Measurements from ENCODE around the gene SKI. TPM values are rescaled to one million over a fixed set of nuclear protein-coding genes. Genes with fewer than 3 reads are reported as not detected.

SKI gene
- total and polyA plus RNA-seq, 2 of the 8 experiments (the other 6 are each of a cell fraction or from before 2014, with no cell fraction given): 8.3 to 87.6 TPM

DNA sequence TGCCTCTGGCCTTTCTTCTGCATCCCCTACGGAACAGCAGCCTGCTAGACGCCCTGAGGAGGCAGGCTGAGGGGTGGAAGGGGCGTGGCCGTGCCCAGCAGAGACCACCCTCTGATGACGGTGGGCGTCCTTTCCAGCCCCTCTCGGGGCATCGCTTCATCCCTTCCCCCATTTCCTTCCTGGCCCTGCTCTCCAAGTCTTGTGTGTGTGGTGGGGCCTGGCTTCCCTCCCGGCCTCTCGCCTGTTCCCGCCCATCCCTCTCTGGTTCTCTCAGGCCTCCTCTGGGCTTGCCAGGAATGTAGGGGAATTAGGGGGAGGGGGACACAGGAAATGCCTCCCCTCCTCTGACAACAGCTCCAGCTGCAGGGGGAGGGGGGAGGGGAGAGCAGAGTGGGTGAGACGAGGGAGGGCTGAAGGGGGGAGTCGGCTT, 51.1 kb downstream of the SKI start (continued):
- no peak for TF ChIP-seq NANOG (IDR thresholded peaks at IDR 0.05; ENCODE audit: insufficient read depth, low read depth, low read length, poor library complexity, severe bottlenecking)
- TF ChIP-seq CTBP2 (IDR thresholded peaks at IDR 0.05; ENCODE audit: borderline replicate concordance, insufficient read depth, insufficient read length, low read length): peak; percentile 68
- TF ChIP-seq SAP30 (IDR thresholded peaks at IDR 0.05; ENCODE audit: insufficient read depth, insufficient replicate concordance, low read length): no peak
- TF ChIP-seq CHD2 (IDR thresholded peaks at IDR 0.05; ENCODE audit: low read length): peak; percentile 45; the same call in 1 of the 2 replicates
- TF ChIP-seq, protein P1, sequence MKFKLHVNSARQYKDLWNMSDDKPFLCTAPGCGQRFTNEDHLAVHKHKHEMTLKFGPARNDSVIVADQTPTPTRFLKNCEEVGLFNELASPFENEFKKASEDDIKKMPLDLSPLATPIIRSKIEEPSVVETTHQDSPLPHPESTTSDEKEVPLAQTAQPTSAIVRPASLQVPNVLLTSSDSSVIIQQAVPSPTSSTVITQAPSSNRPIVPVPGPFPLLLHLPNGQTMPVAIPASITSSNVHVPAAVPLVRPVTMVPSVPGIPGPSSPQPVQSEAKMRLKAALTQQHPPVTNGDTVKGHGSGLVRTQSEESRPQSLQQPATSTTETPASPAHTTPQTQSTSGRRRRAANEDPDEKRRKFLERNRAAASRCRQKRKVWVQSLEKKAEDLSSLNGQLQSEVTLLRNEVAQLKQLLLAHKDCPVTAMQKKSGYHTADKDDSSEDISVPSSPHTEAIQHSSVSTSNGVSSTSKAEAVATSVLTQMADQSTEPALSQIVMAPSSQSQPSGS (IDR thresholded peaks at IDR 0.05; ENCODE audit: low read length): no peak
- TF ChIP-seq BACH1 (IDR thresholded peaks at IDR 0.05; ENCODE audit: low read length): no peak
- peak in 1 of 2 experiments; percentile 67; a peak in 2 of 4 replicates for TF ChIP-seq SIN3A (conservative IDR thresholded peaks at IDR 0.05 in 1 of 2, IDR thresholded peaks at IDR 0.05 in 1 of 2; ENCODE audit: low read depth in 1 of 2, low read length in 2 of 2)
- TF ChIP-seq KDM1A (IDR thresholded peaks at IDR 0.05; ENCODE audit: borderline replicate concordance, low read length): peak; percentile 96
- TF ChIP-seq JUN (IDR thresholded peaks at IDR 0.05; ENCODE audit: low read depth, low read length): no peak
- no peak for TF ChIP-seq YY1 (IDR thresholded peaks at IDR 0.05; ENCODE audit: low read depth, low read length)
- peak in 1 of 2 experiments; percentile 91; a peak in 1 of 3 replicates for TF ChIP-seq EP300 (IDR thresholded peaks at IDR 0.05; ENCODE audit: borderline replicate concordance in 1 of 2, low read depth in 2 of 2, low read length in 2 of 2)
- TF ChIP-seq SP1 (IDR thresholded peaks at IDR 0.05; ENCODE audit: low read depth, low read length): peak; percentile 81
- 0 out of 4 replicates have a peak, but pooled peaks of 1 of the 2 experiments have one; percentile 2 for TF ChIP-seq RAD21 (IDR thresholded peaks at IDR 0.05 in 1 of 2, conservative IDR thresholded peaks at IDR 0.05 in 1 of 2; ENCODE audit: low read depth in 2 of 2, low read length in 2 of 2)
- TF ChIP-seq SP2 (IDR thresholded peaks at IDR 0.05; ENCODE audit: low read length): no peak
- no peak for TF ChIP-seq RXRA (IDR thresholded peaks at IDR 0.05; ENCODE audit: insufficient read depth, low read depth, low read length)
- no peak for TF ChIP-seq KDM5A (IDR thresholded peaks at IDR 0.05; ENCODE audit: low read length)
- no peak for TF ChIP-seq PHF8 (conservative IDR thresholded peaks at IDR 0.05; ENCODE audit: low read depth, low read length)
- no peak for TF ChIP-seq CEBPB (IDR thresholded peaks at IDR 0.05; ENCODE audit: low read depth, low read length)

Measured in H1 (cell line).